AG09319 (cell line): ENCODE results near the gene FAM83B.

ENCODE experiments used
- DNase-seq: peaks from one replicate; pipeline ENCODE4 v3.0.0-alpha.2; 2010; ENCODE audit warnings: low read depth; ENCODE audit errors: extremely low read depth
- CTCF ChIP-seq: IDR thresholded peaks from 2 replicates; pipeline ENCODE4 v1.5.1; 2011; ENCODE audit warnings: low read depth, mild to moderate bottlenecking, inconsistent platforms, low read length, moderate library complexity

The FAM83B gene

GRCh38 chr6:54861905-54862616 lies 15.5 kb downstream of the FAM83B start:
- TF ChIP-seq CTCF, result no peak
- no peak for DNase-seq

- no peak for DNase-seq
- no peak for TF ChIP-seq CTCF
Measured at GRCh38 chr6:54864272-54864671, 17.7 kb downstream of the FAM83B start.

- DNase-seq, result no peak
Measured at GRCh38 chr6:54865091-54865631, 18.6 kb downstream of the FAM83B start.

GRCh38 chr6:54868556-54868955 lies 22.0 kb downstream of the FAM83B start:
- DNase-seq, result no peak
- no peak for TF ChIP-seq CTCF

More at GRCh38 chr6:54865091-54865631, 18.6 kb downstream of the FAM83B start:
- no peak for TF ChIP-seq CTCF

- no peak for DNase-seq
- TF ChIP-seq CTCF, result no peak
Measured at GRCh38 chr6:54873599-54873998, 27.0 kb downstream of the FAM83B start.

- TF ChIP-seq CTCF, result no peak
Measured at GRCh38 chr6:54874349-54875048, 27.9 kb downstream of the FAM83B start.

GRCh38 chr6:54875539-54875938 lies 29.0 kb downstream of the FAM83B start:
- TF ChIP-seq CTCF, result no peak
- DNase-seq, result no peak

More at GRCh38 chr6:54874349-54875048, 27.9 kb downstream of the FAM83B start:
- no peak for DNase-seq
